SIG-M5 treated with dmso at 0.1 percent for 504 hours (cell line): ENCODE results near the gene SLC12A3.
"Not testable (repeated sequence)": the region's sequence is repeated elsewhere in the genome, so short reads cannot be mapped to it uniquely, and the experiment has no call there.

Experiments
- DNase-seq: peaks from one replicate; lab custom pipeline; 2025; ENCODE audit not compliant: unreplicated experiment; lab: John Stamatoyannopoulos, UW

SLC12A3 gene

DNA sequence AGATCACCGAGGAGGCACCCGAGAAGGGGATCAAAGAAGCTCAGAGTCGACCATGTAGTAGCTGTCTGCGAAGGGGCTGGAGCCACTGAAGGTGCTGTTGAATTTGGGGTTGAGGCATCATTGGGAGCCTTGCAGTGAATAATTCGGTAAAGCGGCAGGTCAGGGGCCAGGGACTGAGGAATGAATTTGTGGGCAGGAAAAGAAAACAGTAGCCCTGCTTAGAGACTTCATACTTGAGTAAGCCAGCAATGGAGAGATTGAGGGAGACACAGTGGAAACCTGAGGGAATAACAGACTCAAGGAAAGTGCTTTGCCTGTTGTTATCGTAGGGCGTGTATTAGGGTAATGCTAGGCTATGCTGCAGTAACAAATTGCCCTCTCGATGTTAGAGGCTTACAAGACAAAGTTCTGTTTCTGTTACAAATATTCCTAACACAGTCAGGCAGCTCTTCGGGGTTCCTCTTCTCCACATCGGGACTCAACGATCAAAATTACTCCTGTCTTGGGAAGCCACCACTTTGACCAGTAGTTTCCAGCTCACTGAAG lies 53.5 kb downstream of the SLC12A3 start:
- DNase-seq, result no peak

DNA sequence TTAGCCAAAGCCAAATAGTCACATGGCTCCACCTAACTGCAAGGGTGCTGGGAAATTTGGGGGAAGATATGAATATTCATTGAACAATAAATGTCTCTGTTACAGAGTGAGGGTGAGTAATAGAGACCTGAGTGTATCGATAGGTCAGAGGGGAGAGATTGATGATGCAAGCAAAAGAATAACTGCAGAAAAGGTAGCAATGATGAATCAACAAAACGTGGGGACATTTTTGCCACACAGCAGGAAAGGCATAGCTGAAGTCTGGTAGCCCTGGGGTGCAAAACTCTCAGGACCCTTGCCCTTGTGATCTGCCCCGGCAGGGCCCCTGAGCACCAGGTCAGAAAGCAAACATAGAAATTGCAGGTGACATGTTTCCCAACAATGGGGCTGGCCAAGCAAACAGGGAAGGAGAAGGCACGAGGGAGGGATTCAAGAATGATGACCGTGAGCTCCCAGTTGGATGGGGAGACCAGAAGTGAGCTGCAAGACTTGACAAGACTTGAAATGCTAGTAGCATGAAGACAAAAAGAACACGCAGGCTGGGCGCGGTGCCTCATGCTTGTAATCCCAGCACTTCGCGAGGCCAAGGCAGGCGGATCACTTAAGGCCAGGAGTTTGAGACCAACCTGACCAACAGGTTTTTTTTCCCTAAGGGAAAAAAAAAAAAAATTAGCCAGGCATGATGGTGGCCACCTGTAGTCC lies 54.2 kb downstream of the SLC12A3 start:
- DNase-seq, result no peak

- no peak for DNase-seq
Measured at GRCh38 chr16:56921571-56921970, 56.6 kb downstream of the SLC12A3 start.

DNA sequence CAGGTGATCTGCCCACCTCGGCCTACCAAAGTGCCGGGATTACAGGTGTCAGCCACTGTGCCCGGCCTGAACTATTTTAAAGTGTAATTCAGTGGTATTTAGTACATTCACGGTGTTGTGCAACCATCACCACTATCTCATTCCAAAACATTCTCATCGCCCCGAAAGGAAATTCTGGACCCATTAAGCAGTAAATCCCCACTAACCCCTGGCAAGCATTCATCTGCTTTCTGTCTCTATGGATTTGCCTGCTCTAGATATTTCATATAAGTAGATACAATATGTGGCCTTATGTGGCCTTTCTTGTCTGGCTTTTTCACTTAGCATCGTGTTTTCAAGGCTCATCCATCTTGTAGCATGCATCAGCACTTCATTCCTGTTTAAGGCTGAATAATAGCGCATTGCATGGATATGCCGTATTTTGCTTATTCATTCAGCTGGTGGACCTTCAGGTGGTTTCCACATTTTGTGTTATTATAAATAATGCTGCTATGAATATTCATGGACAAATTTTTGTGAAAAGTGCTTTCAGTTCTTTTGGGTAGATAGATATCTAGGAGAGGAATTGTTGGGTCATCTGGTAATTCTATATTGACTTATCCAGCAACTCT lies 58.6 kb downstream of the SLC12A3 start:
- DNase-seq, result no peak

DNA sequence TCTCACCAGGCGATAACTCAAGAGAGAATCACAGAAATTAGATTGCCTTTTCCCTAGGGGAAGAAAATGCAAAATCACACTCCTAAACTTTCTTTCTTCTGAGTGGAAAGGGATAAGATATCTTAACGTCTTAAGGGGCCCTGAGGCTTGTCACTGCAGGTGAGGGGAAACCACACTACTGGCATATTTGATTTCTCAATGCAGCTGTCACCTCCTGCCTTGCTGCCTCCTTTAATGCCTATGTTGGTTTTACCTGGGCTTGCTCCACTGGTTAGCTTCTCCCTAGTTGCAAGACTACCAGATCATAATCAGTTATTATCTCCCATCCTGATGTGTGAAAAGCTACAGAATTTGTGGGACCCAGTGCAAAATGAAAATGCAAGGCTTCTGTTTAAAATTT lies 62.5 kb downstream of the SLC12A3 start:
- no peak for DNase-seq

- DNase-seq, result no peak
Measured at GRCh38 chr16:56929639-56930038, 64.6 kb downstream of the SLC12A3 start.

- no peak for DNase-seq
Measured at GRCh38 chr16:56930486-56931270, 65.7 kb downstream of the SLC12A3 start.

GRCh38 chr16:56931271-56931891 lies 66.4 kb downstream of the SLC12A3 start:
- peak; percentile 64 for DNase-seq

GRCh38 chr16:56931892-56932720 lies 67.1 kb downstream of the SLC12A3 start, which contains the start of gene HERPUD1:
Gene HERPUD1, plus strand, starts transcription at chr16:56932142. Its CDS starts 103 bp downstream, at chr16:56932245.
- DNase-seq, result peak; percentile 93

DNA sequence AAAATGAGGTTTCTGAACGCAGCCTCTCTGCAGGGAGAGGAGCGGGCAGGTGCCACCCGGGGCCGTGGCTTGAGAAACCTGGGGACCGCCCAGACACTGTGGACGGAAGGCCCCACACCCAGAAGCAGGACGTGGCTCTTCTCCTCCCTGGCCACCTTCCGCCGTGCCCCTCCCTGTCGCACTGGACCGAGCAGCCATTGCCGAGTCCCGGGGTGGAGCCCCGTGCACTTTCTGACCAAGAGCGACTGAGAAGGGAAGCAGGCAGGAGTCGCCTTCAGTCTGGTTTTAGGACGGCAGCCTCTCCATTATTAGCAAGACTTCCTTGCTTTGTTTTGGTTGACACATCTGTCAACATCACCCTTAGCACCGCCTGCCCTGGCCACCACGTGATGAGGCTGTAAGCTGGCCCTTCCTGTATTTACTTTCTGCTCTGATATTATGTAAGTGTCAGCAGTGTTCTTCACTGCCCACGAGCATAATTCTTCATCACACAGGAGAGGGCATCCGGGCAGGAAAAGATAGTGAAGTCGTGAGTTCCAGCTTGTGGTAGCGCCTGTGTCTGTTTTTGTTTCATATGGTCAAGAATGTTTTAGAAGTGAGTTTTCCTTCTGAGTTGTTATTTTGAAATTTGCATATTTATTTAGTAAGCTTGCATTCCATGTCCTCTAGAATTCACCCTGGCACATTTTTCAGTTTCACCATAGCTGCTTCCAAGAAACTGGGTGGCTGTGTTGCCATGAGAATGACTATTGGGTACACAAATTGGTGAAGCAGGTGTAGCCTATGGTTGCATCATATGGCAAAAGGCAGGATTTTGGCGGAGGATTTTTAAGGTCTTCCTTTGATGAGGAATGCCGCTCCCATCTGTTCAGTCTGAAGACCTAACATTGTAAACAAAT lies 68.0 kb downstream of the SLC12A3 start:
- peak; percentile 82 for DNase-seq

- DNase-seq, result no peak
Measured at GRCh38 chr16:56933828-56934598, 69.0 kb downstream of the SLC12A3 start.

GRCh38 chr16:56934599-56935145 lies 69.7 kb downstream of the SLC12A3 start:
- not testable (repeated sequence) for DNase-seq

GRCh38 chr16:56935201-56935600 lies 70.2 kb downstream of the SLC12A3 start:
- DNase-seq, result no peak

- DNase-seq, result no peak
Measured at GRCh38 chr16:56936491-56936890, 71.5 kb downstream of the SLC12A3 start.

- DNase-seq, result no peak
Measured at GRCh38 chr16:56936950-56937349, 71.9 kb downstream of the SLC12A3 start.

GRCh38 chr16:56938664-56939513 lies 73.9 kb downstream of the SLC12A3 start:
- no peak for DNase-seq

- DNase-seq, result no peak
Measured at GRCh38 chr16:56939801-56940200, 74.8 kb downstream of the SLC12A3 start.
